Neuronal stem cell (in vitro differentiated cells): ENCODE results near the gene MORC2. TPM values are rescaled to one million over a fixed set of nuclear protein-coding genes. Genes with fewer than 3 reads are reported as not detected.

Experiments
- DNase-seq: peaks from one replicate; pipeline ENCODE4 v3.0.0-alpha.2; 2013; ENCODE audit warnings: low spot score
- H2AFZ ChIP-seq: one replicate; pipeline ENCODE4 v1.6.1; 2013; ENCODE audit warnings: mild to moderate bottlenecking, low read length, inconsistent platforms
- H2AK5ac ChIP-seq: 2 replicates; pipeline ENCODE4 v1.6.1; 2013; ENCODE audit warnings: low read depth, mild to moderate bottlenecking, inconsistent platforms, low read length, moderate library complexity, mixed read lengths
- H2BK120ac ChIP-seq: 2 replicates; pipeline ENCODE4 v1.6.1; 2013; ENCODE audit warnings: low read depth, mild to moderate bottlenecking, inconsistent platforms, low read length, moderate library complexity, mixed read lengths
- H2BK12ac ChIP-seq: one replicate; pipeline ENCODE4 v1.6.1; 2013; ENCODE audit warnings: low read length, inconsistent platforms
- H2BK15ac ChIP-seq: 2 replicates; pipeline ENCODE4 v1.6.1; 2013; ENCODE audit warnings: mild to moderate bottlenecking, low read length, inconsistent platforms, mixed read lengths
- H2BK5ac ChIP-seq: one replicate; pipeline ENCODE4 v1.6.1; 2013; ENCODE audit warnings: inconsistent platforms, mild to moderate bottlenecking, low read length, moderate library complexity
- H3K14ac ChIP-seq: one replicate; pipeline ENCODE4 v1.6.1; 2013; ENCODE audit warnings: low read length, inconsistent platforms
- H3K18ac ChIP-seq: 2 replicates; pipeline ENCODE4 v1.6.1; 2013; ENCODE audit warnings: low read length, inconsistent platforms
- H3K23ac ChIP-seq: 2 replicates; pipeline ENCODE4 v1.6.1; 2013; ENCODE audit warnings: low read depth, mild to moderate bottlenecking, mixed read lengths, low read length, inconsistent platforms; ENCODE audit not compliant: poor library complexity
- H3K27ac ChIP-seq: replicated peaks from 3 replicates; pipeline ENCODE4 v1.5.1; 2013; ENCODE audit warnings: low read length, inconsistent platforms
- H3K27me3 ChIP-seq, 3 experiments: 2 replicates each; pipeline ENCODE4 v1.6.1; 2013; ENCODE audit warnings: low read length in 3 of 3, mild to moderate bottlenecking in 2 of 3, inconsistent platforms in 1 of 3, low read depth in 1 of 3, mixed read lengths in 1 of 3, moderate library complexity in 1 of 3; ENCODE audit not compliant: control insufficient read depth in 3 of 3, insufficient read depth in 3 of 3
- H3K36me3 ChIP-seq, 2 donors: replicated peaks in 1 of 2; 2 replicates each; pipeline ENCODE4 v1.6.1; 2013; ENCODE audit warnings: low read length in 2 of 2; ENCODE audit not compliant: control insufficient read depth in 2 of 2, insufficient read depth in 2 of 2
- H3K4ac ChIP-seq: 2 replicates; pipeline ENCODE4 v1.6.1; 2013; ENCODE audit warnings: inconsistent platforms, mild to moderate bottlenecking, low read length, moderate library complexity
- H3K4me1 ChIP-seq, 2 donors: 1 replicate in 1 of 2; 2 replicates in 1 of 2; pipeline ENCODE4 v1.6.1; 2013; ENCODE audit warnings: low read length in 2 of 2, low read depth in 1 of 2; ENCODE audit not compliant: control insufficient read depth in 2 of 2, insufficient read depth in 1 of 2
- H3K4me2 ChIP-seq: one replicate; pipeline ENCODE4 v1.6.1; 2013; ENCODE audit warnings: mild to moderate bottlenecking, low read length, inconsistent platforms; ENCODE audit not compliant: insufficient read depth, poor library complexity, severe bottlenecking
- H3K4me3 ChIP-seq, 2 donors: 2 replicates each; pipeline ENCODE4 v1.5.1; 2013; ENCODE audit warnings: low read length in 2 of 2, mild to moderate bottlenecking in 2 of 2, inconsistent platforms in 1 of 2, moderate library complexity in 1 of 2
- H3K79me1 ChIP-seq: one replicate; pipeline ENCODE4 v1.6.1; 2013; ENCODE audit warnings: low read depth, mild to moderate bottlenecking, inconsistent platforms, low read length, moderate library complexity
- H3K9ac ChIP-seq: one replicate; pipeline ENCODE4 v1.6.1; 2013; ENCODE audit warnings: mild to moderate bottlenecking, low read depth, low read length, inconsistent platforms; ENCODE audit not compliant: poor library complexity
- H3K9me3 ChIP-seq, 2 donors: replicated peaks in 1 of 2; 2 replicates each; pipeline versions ENCODE3 to v1.6.1; 2013; ENCODE audit warnings: low read length in 2 of 2, mild to moderate bottlenecking in 2 of 2, inconsistent platforms in 1 of 2, low read depth in 1 of 2, mixed read lengths in 1 of 2, moderate library complexity in 1 of 2; ENCODE audit not compliant: control insufficient read depth in 2 of 2, insufficient read depth in 1 of 2
- H4K8ac ChIP-seq: one replicate; pipeline ENCODE4 v1.6.1; 2013; ENCODE audit warnings: low read depth, mild to moderate bottlenecking, inconsistent platforms, low read length, moderate library complexity
- H4K91ac ChIP-seq: one replicate; pipeline ENCODE4 v1.6.1; 2013; ENCODE audit warnings: low read length, low read depth, mild to moderate bottlenecking, inconsistent platforms; ENCODE audit not compliant: poor library complexity
- WGBS, 2 donors: extraction: QIAGEN DNeasy Blood & Tissue Kit; methylation state at CpG; one replicate each; pipeline ENCODE4 v1.1.7; 2013; ENCODE audit warnings: missing lambda C conversion rate in 2 of 2, mixed read lengths in 1 of 2; ENCODE audit not compliant: insufficient read length in 2 of 2, insufficient replicate concordance in 1 of 2; ENCODE audit errors: extremely low coverage in 2 of 2; 5-methylcytosine and 5-hydroxymethylcytosine counted together
- polyA plus RNA-seq, 2 experiments: library from polyadenylated mRNA; stranded (reverse); fragments of 200-250 nt; gene quantifications; one replicate each; pipeline ENCODE4 v1.2.3, GENCODE V29; 2013

Gene MORC2
- polyA plus RNA-seq (2013, experiment 1 of 2), result 29.0 TPM
- 31.5 TPM for polyA plus RNA-seq (2013, experiment 2 of 2)

DNA sequence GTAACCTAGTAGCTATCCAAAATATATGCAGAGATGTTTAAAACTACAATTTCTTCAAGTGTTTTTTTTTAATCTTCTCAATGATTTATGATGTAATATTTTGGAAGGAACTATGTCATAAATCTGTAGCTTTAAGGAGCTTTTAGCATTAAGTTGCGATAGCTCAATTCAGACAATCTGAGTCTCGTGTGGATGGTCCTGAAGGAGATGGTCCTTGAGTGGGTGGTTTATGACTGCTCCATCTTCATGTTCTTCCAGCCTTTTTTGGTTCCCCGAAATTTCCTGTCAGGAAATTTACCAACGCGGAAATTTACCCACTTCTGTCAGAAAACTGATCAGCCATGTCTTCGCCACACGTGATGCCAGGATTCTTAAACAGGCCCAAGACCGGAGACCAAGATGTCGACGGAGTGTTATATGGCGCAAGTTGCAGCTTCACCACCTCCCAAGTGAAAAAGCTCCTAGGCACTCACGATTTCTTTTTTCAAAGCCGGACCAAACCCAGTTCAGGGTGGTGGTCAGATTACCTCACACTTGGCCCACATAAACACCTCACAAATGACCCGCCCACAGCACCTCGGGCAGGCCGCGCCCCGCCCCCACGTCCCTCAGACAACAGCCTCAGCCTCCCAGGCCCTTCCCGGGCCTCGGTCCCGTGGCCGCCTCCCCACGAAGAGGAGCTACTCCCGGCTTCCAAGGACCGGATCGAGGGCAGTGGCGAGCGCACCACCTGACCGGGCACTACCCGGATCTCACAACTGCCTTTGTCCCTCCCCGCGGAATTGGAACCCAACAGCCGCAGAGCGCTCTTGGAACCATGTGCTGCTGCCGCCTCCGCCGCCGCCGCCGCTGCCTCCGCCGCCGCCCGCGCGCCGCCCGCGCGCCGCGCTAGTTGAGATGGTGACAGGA is at the start of gene MORC2:
TSS of gene MORC2 (minus strand) at position 760 of the 909 bp plus-strand sequence. CDS start 885 bp downstream, outside the sequence.
- Histone ChIP-seq H3K79me1 (peaks cover 4% of the 10 kb centered on the region), H2AK5ac (peak within 1 kb of the TSS; percentile 84), H2BK12ac (no peak within 1 kb of the TSS), H3K36me3 (peaks cover 23 to 74% of the 10 kb centered on the region in 2 donors), H4K8ac (no peak within 1 kb of the TSS), H3K4me2 (peak within 1 kb of the TSS; percentile 78), H3K23ac (peak within 1 kb of the TSS; percentile 82), H2BK5ac (peak within 1 kb of the TSS; percentile 54), H3K4me1 (peaks cover 3 to 4% of the 10 kb centered on the region in 2 donors), H3K14ac (no peak within 1 kb of the TSS), H3K18ac (peak within 1 kb of the TSS; percentile 95), H3K27ac (peak within 1 kb of the TSS; percentile 79), H3K9me3 (peaks cover 31 to 83% of the 10 kb centered on the region in 2 donors), H3K4ac (no peak within 1 kb of the TSS), H3K4me3 (peak within 1 kb of the TSS; percentile 80 to 92), H2BK120ac (no peak within 1 kb of the TSS), H2BK15ac (peak within 1 kb of the TSS; percentile 88), H3K9ac (peak within 1 kb of the TSS; percentile 78), H2AFZ (peak within 1 kb of the TSS; percentile 92), H3K27me3 (no peaks in the 10 kb centered on the region), H4K91ac (no peak within 1 kb of the TSS)
- peak; percentile 20 for DNase-seq
- WGBS, 2 donors, result no CpG with 5 or more reads among the region's 53 CpGs

DNA sequence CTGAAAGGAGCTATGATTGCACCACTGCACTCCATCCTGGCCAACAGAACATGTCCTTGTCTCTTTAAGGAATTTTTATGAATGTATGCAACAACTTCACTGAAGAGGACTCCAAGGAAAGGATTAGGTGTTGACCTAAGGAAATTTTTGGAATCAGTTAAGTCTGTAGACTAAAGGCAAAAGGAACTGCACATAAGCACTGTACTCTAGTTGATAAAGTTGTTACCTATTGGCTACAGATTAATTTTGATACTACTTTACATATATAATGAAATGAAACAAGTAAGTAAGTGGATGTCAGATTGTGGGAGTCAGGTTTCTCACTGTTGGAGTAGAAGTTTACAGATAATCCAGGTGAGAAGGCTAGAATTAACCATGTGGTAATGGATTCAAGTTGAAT is 37.0 kb upstream of the MORC2 start:
- H3K14ac ChIP-seq, result no peak overlapping the region
- peaks cover 3 to 4% of the 10 kb centered on the region in 2 donors for H3K9me3 ChIP-seq
- no peaks in the 10 kb centered on the region for H3K36me3 ChIP-seq
- H2AK5ac ChIP-seq, result no peak overlapping the region
- H3K4ac ChIP-seq, result no peak overlapping the region
- H2BK12ac ChIP-seq, result no peak overlapping the region
- no peak overlapping the region for H4K91ac ChIP-seq
- no peak overlapping the region for H3K18ac ChIP-seq
- H3K79me1 ChIP-seq, result no peaks in the 10 kb centered on the region
- no peak overlapping the region for H2BK120ac ChIP-seq
- H3K27me3 ChIP-seq, result no peaks in the 10 kb centered on the region
- no peak overlapping the region for H3K4me3 ChIP-seq
- no peak overlapping the region for H4K8ac ChIP-seq
- no peak overlapping the region for H2BK5ac ChIP-seq
- no peak overlapping the region for H3K9ac ChIP-seq
- no peaks in the 10 kb centered on the region for H3K4me1 ChIP-seq
- H2AFZ ChIP-seq, result no peak overlapping the region
- H2BK15ac ChIP-seq, result no peak overlapping the region
- DNase-seq, result no peak
- no peak overlapping the region for H3K23ac ChIP-seq
- no peak overlapping the region for H3K27ac ChIP-seq
- no peak overlapping the region for H3K4me2 ChIP-seq

DNA sequence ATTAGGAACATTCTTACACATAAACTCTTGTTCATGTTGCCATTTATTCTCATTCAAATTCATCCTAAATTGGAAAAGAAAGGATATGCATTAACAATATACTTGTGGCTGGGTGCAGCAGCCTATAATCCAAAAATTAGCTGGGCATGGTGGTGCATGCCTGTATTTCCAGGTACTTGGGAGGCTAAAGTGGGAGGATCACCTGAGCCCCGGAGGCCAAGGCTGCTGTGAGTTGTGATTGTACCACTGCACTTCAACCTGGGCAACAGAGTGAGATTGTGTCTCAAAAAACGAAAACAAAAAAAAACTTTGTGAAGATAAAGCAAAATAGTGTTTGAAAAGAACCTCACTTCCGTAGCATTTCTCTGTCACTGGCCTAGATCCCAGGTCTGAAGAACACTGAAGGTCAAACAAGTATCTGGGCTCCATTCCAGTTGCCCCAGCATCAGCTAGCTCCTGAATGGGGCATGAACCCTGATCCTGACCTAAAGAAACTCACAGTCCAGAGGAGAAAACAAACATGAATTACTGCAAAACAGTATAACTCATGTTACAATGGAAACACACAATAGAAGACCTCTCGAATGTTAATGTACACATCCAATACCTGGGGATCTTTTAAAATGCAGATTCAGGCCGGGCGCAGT is 32.7 kb upstream of the MORC2 start:
- H2BK5ac ChIP-seq, result no peak overlapping the region
- no peak overlapping the region for H4K8ac ChIP-seq
- no peak overlapping the region for H3K27ac ChIP-seq
- H3K36me3 ChIP-seq, result no peaks in the 10 kb centered on the region
- no peak overlapping the region for H2AFZ ChIP-seq
- no peaks in the 10 kb centered on the region for H3K27me3 ChIP-seq
- no peak overlapping the region for H3K18ac ChIP-seq
- no peak overlapping the region for H3K4me3 ChIP-seq
- H4K91ac ChIP-seq, result no peak overlapping the region
- H3K9ac ChIP-seq, result no peak overlapping the region
- no peak overlapping the region for H3K4ac ChIP-seq
- DNase-seq, result no peak
- no peak overlapping the region for H2AK5ac ChIP-seq
- peaks cover 3 to 4% of the 10 kb centered on the region in 2 donors for H3K9me3 ChIP-seq
- no peaks in the 10 kb centered on the region for H3K79me1 ChIP-seq
- no CpG with 5 or more reads among the region's 6 CpGs for WGBS, 2 donors
- no peak overlapping the region for H2BK120ac ChIP-seq
- H3K4me1 ChIP-seq, result no peaks in the 10 kb centered on the region
- no peak overlapping the region for H3K14ac ChIP-seq
- no peak overlapping the region for H2BK15ac ChIP-seq
- no peak overlapping the region for H3K23ac ChIP-seq
- no peak overlapping the region for H3K4me2 ChIP-seq
- H2BK12ac ChIP-seq, result no peak overlapping the region

DNA sequence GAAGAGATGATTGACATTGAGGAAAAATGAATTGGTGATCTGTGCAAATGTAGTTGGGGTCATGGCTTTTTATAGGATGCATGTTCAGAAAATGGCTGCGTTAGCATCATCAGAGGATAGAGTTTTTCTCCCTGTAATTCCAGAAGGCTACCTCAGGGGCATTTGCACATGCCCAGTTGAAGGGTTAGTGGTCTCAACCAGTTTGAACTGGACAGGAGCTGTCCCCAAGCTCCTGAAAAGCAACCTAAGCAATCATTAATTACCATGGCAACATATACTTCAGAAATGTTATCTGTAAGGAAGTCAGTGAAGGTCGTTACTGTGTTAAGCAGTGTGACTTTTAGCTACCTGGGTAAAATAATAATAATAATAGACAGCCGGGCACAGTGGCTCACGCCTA is 29.8 kb upstream of the MORC2 start:
- no peak overlapping the region for H3K14ac ChIP-seq
- no peak overlapping the region for H3K23ac ChIP-seq
- H2BK12ac ChIP-seq, result no peak overlapping the region
- H3K18ac ChIP-seq, result no peak overlapping the region
- no CpG with 5 or more reads among the region's 4 CpGs for WGBS, 2 donors
- no peak overlapping the region for H3K9ac ChIP-seq
- no peak overlapping the region for H4K8ac ChIP-seq
- no peaks in the 10 kb centered on the region for H3K4me1 ChIP-seq
- H2BK5ac ChIP-seq, result no peak overlapping the region
- H2AFZ ChIP-seq, result no peak overlapping the region
- peaks cover 0 to 2% of the 10 kb centered on the region in 2 donors for H3K9me3 ChIP-seq
- H3K36me3 ChIP-seq, result no peaks in the 10 kb centered on the region
- no peak overlapping the region for H2AK5ac ChIP-seq
- H3K79me1 ChIP-seq, result no peaks in the 10 kb centered on the region
- H4K91ac ChIP-seq, result no peak overlapping the region
- H2BK120ac ChIP-seq, result no peak overlapping the region
- H3K4me3 ChIP-seq, result no peak overlapping the region
- H3K4ac ChIP-seq, result no peak overlapping the region
- no peak overlapping the region for H2BK15ac ChIP-seq
- no peak overlapping the region for H3K27ac ChIP-seq
- no peak for DNase-seq
- no peaks in the 10 kb centered on the region for H3K27me3 ChIP-seq
- no peak overlapping the region for H3K4me2 ChIP-seq
